ENCODE data around the gene GPR84.
A peak's percentile ranks its signal among the peaks of the same experiment; 100 is the strongest.

GPR84 gene

GRCh38 chr12:54390668-54391551, 26.6 kb upstream of the GPR84 start:
- peak; percentile 69 for DNase-seq

- DNase-seq = no peak
These were observed 25.9 kb upstream of the GPR84 start for GRCh38 chr12:54390176-54390667.

GRCh38 chr12:54389607-54390175, 25.4 kb upstream of the GPR84 start:
- no peak for DNase-seq

- no peak for DNase-seq
These were observed 24.8 kb upstream of the GPR84 start for GRCh38 chr12:54389134-54389508.

GRCh38 chr12:54388237-54389133, 24.2 kb upstream of the GPR84 start:
- no peak for DNase-seq

GRCh38 chr12:54387114-54387467, 22.8 kb upstream of the GPR84 start:
- DNase-seq = no peak

GRCh38 chr12:54386403-54387113, 22.3 kb upstream of the GPR84 start:
- no peak for DNase-seq

- DNase-seq = no peak
These were observed 21.1 kb upstream of the GPR84 start for GRCh38 chr12:54385251-54385914.

- no peak for DNase-seq
These were observed 20.3 kb upstream of the GPR84 start, which contains the start of gene ZNF385A for GRCh38 chr12:54384591-54385041. ZNF385A (minus strand) TSS chr12:54384733; CDS start chr12:54384514, 219 bp downstream.

- DNase-seq = no peak
These were observed 18.8 kb upstream of the GPR84 start for GRCh38 chr12:54383041-54383609.

- no peak for DNase-seq
These were observed 16.9 kb upstream of the GPR84 start for GRCh38 chr12:54381136-54381535.

GRCh38 chr12:54379398-54380201, 15.3 kb upstream of the GPR84 start:
- DNase-seq = peak; percentile 85

- no peak for DNase-seq
These were observed 14.6 kb upstream of the GPR84 start for GRCh38 chr12:54378796-54379397.

GRCh38 chr12:54377797-54378515, 13.7 kb upstream of the GPR84 start:
- DNase-seq = no peak

GRCh38 chr12:54377007-54377406, 12.7 kb upstream of the GPR84 start:
- DNase-seq = no peak

- DNase-seq = no peak
These were observed 12.3 kb upstream of the GPR84 start for GRCh38 chr12:54376596-54376995.

- DNase-seq = no peak
These were observed 10.9 kb upstream of the GPR84 start for GRCh38 chr12:54375259-54375579.

GRCh38 chr12:54374562-54375258, 10.4 kb upstream of the GPR84 start:
- DNase-seq = no peak
